Osteoblast (primary cell): Measurements from ENCODE around the gene U2AF2. TPM values are rescaled to one million over a fixed set of nuclear protein-coding genes. Genes with fewer than 3 reads are reported as not detected.

ENCODE experiments used
- DNase-seq: peaks from one replicate; pipeline ENCODE4 v3.0.0; 2011; ENCODE audit warnings: low spot score, mixed read lengths; ENCODE audit not compliant: insufficient read length; ENCODE audit errors: missing footprints
- H2AFZ ChIP-seq: 2 replicates; pipeline ENCODE4 v1.6.0; 2011; ENCODE audit warnings: mild to moderate bottlenecking, low read length
- H3K27ac ChIP-seq: 2 replicates; pipeline ENCODE4 v1.5.1; 2011; ENCODE audit warnings: mild to moderate bottlenecking, low read depth, low read length, moderate library complexity
- H3K27me3 ChIP-seq: 2 replicates; pipeline ENCODE4 v1.6.0; 2012; ENCODE audit warnings: mild to moderate bottlenecking, control low read depth, inconsistent platforms, low read length, moderate library complexity; ENCODE audit not compliant: insufficient read depth
- H3K36me3 ChIP-seq: 2 replicates; pipeline ENCODE4 v1.5.1; 2011; ENCODE audit warnings: mild to moderate bottlenecking, low read length, control low read depth, moderate library complexity; ENCODE audit not compliant: insufficient read depth
- H3K4me1 ChIP-seq: 2 replicates; pipeline ENCODE4 v1.5.1; 2011; ENCODE audit warnings: mild to moderate bottlenecking, low read length, control low read depth, moderate library complexity; ENCODE audit not compliant: insufficient read depth
- H3K4me2 ChIP-seq: 2 replicates; pipeline ENCODE4 v1.6.0; 2011; ENCODE audit warnings: mild to moderate bottlenecking, low read length; ENCODE audit not compliant: insufficient read depth
- H3K4me3 ChIP-seq: fragments of 200-600 bp; sonication (generic); 3 replicates; pipeline ENCODE4 v1.5.1; 2012; ENCODE audit warnings: mild to moderate bottlenecking, low read length, inconsistent platforms; ENCODE audit not compliant: insufficient read depth
- H3K79me2 ChIP-seq: 2 replicates; pipeline ENCODE4 v1.6.0; 2012; ENCODE audit warnings: mild to moderate bottlenecking, low read length, control low read depth, inconsistent platforms; ENCODE audit not compliant: insufficient read depth
- H3K9me3 ChIP-seq: 2 replicates; pipeline ENCODE4 v1.5.1; 2011; ENCODE audit warnings: low read depth, low read length, control low read depth
- H4K20me1 ChIP-seq: 2 replicates; pipeline ENCODE4 v1.6.0; 2012; ENCODE audit warnings: mild to moderate bottlenecking, low read length, control low read depth; ENCODE audit not compliant: insufficient read depth
- total RNA-seq: library from RNA; depleted of rRNA; stranded (reverse); fragments of >200 nt; gene quantifications from 2 replicates; pipeline ENCODE4 v1.2.3, GENCODE V29; 2012
- TF ChIP-seq, protein P1 (sequence below): IDR thresholded peaks from 2 replicates; pipeline ENCODE4 v1.5.1; 2011; ENCODE audit warnings: mild to moderate bottlenecking, low read depth, low read length, moderate library complexity; ENCODE audit errors: extremely low read depth

The U2AF2 gene
- total RNA-seq, 1 donor: 70.2 TPM

DNA sequence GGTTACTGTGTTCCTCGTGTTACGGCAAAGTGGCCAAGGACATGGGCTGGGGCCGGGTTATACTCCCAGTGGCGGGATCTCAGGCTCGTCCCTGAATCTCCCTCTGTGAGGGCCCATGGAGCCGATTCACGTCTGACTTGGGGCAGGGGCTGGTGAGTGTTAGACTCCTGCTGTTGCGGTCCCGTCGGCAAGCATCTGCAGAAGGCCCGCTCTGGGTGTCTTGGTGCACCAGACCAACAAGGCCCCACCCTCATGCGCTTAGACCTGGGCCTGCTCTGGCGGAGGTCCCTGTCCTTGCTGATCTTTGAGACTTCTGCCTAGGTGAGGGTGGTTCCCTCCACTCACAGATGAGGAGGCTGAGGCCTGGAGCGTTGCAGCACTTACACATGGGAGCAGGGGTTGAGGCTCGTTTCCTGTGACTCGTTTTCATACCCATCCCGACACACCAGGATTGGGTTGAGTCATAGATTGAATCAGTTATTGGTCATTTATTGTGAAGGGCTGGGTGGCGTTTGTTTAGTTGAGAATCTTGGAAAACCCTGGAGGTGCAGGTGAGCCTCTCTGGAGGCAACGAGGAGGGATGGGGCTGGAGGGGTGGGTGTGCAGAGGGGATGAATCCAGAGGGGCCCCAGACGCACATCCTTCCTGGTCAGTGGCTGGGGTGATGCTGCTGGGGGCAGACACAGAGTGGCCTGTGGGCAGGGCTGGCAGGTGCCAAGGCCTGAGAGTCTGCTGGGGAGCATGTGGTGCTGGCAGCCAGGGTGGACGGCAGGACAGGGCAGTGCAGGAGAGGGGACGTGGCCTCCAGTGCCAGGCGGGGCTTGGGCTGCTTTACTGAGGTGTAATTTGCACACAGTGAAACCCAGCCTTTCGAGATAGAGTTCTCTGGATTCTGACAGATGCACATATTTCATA is 24.8 kb downstream of the U2AF2 start:
- DNase-seq: no peak
- TF ChIP-seq, protein P1, sequence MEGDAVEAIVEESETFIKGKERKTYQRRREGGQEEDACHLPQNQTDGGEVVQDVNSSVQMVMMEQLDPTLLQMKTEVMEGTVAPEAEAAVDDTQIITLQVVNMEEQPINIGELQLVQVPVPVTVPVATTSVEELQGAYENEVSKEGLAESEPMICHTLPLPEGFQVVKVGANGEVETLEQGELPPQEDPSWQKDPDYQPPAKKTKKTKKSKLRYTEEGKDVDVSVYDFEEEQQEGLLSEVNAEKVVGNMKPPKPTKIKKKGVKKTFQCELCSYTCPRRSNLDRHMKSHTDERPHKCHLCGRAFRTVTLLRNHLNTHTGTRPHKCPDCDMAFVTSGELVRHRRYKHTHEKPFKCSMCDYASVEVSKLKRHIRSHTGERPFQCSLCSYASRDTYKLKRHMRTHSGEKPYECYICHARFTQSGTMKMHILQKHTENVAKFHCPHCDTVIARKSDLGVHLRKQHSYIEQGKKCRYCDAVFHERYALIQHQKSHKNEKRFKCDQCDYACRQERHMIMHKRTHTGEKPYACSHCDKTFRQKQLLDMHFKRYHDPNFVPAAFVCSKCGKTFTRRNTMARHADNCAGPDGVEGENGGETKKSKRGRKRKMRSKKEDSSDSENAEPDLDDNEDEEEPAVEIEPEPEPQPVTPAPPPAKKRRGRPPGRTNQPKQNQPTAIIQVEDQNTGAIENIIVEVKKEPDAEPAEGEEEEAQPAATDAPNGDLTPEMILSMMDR: no peak
- Histone ChIP-seq H4K20me1 (peaks cover 79% of the 10 kb centered on the region), H3K27ac (no peak overlapping the region), H3K27me3 (no peaks in the 10 kb centered on the region), H3K79me2 (peaks cover 91% of the 10 kb centered on the region), H3K4me3 (no peak overlapping the region), H3K9me3 (no peaks in the 10 kb centered on the region), H2AFZ (no peak overlapping the region), H3K4me1 (peaks cover 18% of the 10 kb centered on the region), H3K36me3 (peaks cover 38% of the 10 kb centered on the region), H3K4me2 (no peak overlapping the region)

DNA sequence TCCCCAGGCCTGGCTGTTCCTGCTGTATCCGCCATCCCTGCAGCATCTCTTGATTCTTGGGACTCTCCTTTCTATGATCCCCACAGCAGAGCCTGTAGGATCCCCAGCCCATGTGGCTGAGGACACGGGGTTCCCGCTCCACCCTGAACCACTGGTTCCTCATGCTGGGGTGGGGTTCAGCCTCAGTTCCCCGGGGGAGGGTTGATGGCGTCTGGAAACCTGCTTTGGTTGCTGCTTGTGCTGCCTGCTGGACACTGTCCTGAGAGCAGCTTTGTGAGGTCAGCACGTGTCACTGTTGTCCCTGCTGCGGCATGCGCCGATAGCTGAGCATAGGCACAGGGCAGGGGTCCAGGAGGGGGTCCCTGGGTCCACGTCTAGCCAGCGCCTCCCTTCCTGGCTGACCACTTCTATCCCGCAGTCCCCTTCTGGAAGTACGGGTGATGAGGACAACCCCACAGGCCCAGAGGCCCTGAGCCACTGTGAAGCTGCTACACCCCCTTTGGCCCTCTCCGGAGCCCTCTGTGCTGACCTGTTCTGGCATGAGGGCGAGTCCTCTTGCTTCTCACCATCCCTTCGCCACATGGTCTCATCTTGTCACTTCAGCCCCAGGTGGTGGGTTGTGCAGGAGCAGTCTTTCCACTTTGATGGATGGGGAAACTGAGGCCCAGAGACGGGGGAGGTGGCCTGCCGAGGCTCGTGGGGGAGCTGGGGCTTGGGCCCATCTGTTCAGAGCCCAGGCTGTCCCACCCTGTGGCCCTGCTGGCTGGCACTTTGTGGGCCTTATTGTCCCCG is 25.7 kb downstream of the U2AF2 start:
- H3K36me3 ChIP-seq: peaks cover 45% of the 10 kb centered on the region

DNA sequence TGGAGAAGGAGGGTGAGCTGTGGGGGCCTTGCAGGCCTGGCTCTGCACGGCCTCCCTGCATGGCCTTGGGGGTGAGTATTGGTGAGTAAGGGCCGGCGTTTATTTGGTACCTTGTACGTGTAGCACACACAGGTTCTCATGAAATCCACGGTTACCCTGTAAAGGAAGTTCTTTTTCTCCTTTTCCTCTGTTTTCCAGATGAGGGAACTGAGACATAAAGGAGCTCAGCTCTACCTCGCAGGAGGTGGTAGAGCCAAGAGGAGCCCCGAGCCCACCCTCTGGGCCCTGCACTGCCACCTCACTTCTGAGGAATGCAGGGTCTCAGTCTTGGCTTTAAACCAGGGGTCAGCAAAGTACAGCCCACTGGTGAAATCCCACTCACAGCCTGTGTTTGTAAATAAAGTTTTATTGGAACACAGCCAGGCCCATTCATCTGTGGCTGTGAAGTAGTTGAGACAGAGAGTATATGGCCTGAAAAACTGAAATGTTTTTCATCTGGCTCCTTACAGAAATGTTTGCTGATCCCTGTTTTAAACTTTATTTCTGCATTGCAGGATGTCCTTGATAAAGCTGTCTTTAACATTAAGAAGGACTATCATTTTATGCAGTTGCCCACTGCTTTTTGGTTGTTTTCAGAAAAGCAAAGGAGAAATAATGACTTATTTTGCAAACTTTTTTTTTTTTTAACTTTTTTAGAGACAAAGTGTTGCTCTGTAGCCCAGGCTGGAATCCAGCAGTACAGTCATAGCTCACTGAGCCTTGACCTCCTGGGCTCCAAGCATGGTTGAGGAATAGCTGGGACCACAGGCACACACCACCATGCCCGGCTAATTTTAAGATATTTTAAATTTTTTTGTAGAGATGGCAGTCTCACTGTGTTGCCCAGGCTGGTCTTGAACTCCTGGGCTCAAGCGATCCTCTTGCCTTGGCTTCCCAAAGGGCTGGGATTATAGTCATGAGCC is 26.6 kb downstream of the U2AF2 start:
- Histone ChIP-seq H3K27ac (no peak overlapping the region), H3K9me3 (no peaks in the 10 kb centered on the region), H3K4me2 (no peak overlapping the region), H3K79me2 (peaks cover 93% of the 10 kb centered on the region), H3K4me3 (no peak overlapping the region), H2AFZ (no peak overlapping the region), H3K27me3 (no peaks in the 10 kb centered on the region), H3K36me3 (peaks cover 49% of the 10 kb centered on the region), H4K20me1 (peaks cover 84% of the 10 kb centered on the region), H3K4me1 (peaks cover 11% of the 10 kb centered on the region)
- no peak for DNase-seq
- TF ChIP-seq, protein P1: no peak

More for the DNA sequence above, 25.7 kb downstream of the U2AF2 start:
- Histone ChIP-seq H3K4me2 (no peak overlapping the region), H3K79me2 (peaks cover 93% of the 10 kb centered on the region), H3K27me3 (no peaks in the 10 kb centered on the region), H4K20me1 (peaks cover 84% of the 10 kb centered on the region), H3K27ac (no peak overlapping the region), H3K4me3 (no peak overlapping the region), H3K4me1 (peaks cover 18% of the 10 kb centered on the region), H3K9me3 (no peaks in the 10 kb centered on the region), H2AFZ (no peak overlapping the region)
- TF ChIP-seq, protein P1: no peak
- no peak for DNase-seq
